Smooth muscle cell (in vitro differentiated cells): ENCODE measurements around the gene KLHL1. TPM values are rescaled to one million over a fixed set of nuclear protein-coding genes. Genes with fewer than 3 reads are reported as not detected.

Experiments used
- DNase-seq: peaks from one replicate; lab custom pipeline; 2025; ENCODE audit not compliant: unreplicated experiment; lab: John Stamatoyannopoulos, UW
- H2AFZ ChIP-seq: fragments of 200-600 bp; sonication (generic); 2 replicates; pipeline ENCODE4 v1.6.0; 2016; ENCODE audit warnings: antibody characterized with exemption, low read depth, mild to moderate bottlenecking
- H3F3A ChIP-seq: fragments of 200-600 bp; sonication (generic); 2 replicates; pipeline ENCODE4 v1.6.0; 2017; ENCODE audit warnings: antibody characterized with exemption, low read depth
- H3K27ac ChIP-seq: fragments of 200-600 bp; sonication (generic); 2 replicates; pipeline ENCODE4 v1.5.1; 2016; ENCODE audit warnings: low read depth, mild to moderate bottlenecking
- H3K27me3 ChIP-seq: fragments of 200-600 bp; sonication (generic); 2 replicates; pipeline ENCODE4 v1.6.1; 2016; ENCODE audit warnings: low read depth, mild to moderate bottlenecking
- H3K36me3 ChIP-seq: fragments of 200-600 bp; sonication (generic); 2 replicates; pipeline ENCODE4 v1.5.1; 2016; ENCODE audit warnings: low read depth
- H3K4me1 ChIP-seq: fragments of 200-600 bp; sonication (generic); 2 replicates; pipeline ENCODE4 v1.5.1; 2016; ENCODE audit warnings: low read depth
- H3K4me2 ChIP-seq: fragments of 200-600 bp; sonication (generic); 2 replicates; pipeline ENCODE4 v1.6.0; 2016; ENCODE audit warnings: mild to moderate bottlenecking
- H3K4me3 ChIP-seq: fragments of 200-600 bp; sonication (generic); 2 replicates; pipeline ENCODE4 v1.5.1; 2016; ENCODE audit warnings: mild to moderate bottlenecking
- H3K79me2 ChIP-seq: fragments of 200-600 bp; sonication (generic); 2 replicates; pipeline ENCODE4 v1.6.0; 2016; ENCODE audit warnings: low read depth, mild to moderate bottlenecking
- H3K9ac ChIP-seq: fragments of 200-600 bp; sonication (generic); 2 replicates; pipeline ENCODE4 v1.6.0; 2016; ENCODE audit warnings: low read depth
- H3K9me3 ChIP-seq: fragments of 200-600 bp; sonication (generic); replicated peaks from 2 replicates; pipeline ENCODE4 v1.5.1; 2016; ENCODE audit warnings: low read depth
- H4K20me1 ChIP-seq: fragments of 200-600 bp; sonication (generic); 2 replicates; pipeline ENCODE4 v1.6.0; 2016; ENCODE audit warnings: low read depth
- CTCF ChIP-seq: fragments of 200-600 bp; sonication (generic); IDR thresholded peaks from 2 replicates; pipeline ENCODE4 v1.5.1; 2017; ENCODE audit warnings: borderline replicate concordance, mild to moderate bottlenecking, antibody characterized with exemption; ENCODE audit not compliant: insufficient read depth, poor library complexity, severe bottlenecking
- WGBS: methylation state at CpG from one replicate; pipeline ENCODE4 v1.1.7; 2016; ENCODE audit warnings: low lambda C conversion rate; 5-methylcytosine and 5-hydroxymethylcytosine counted together
- polyA plus RNA-seq: library from polyadenylated mRNA; unstranded; fragments of >200 nt; fragmentation: Nextera tagmentation; extraction: Ambion mirVana; gene quantifications from 2 replicates; pipeline ENCODE4 v1.2.1, GENCODE V29; 2016
- total RNA-seq: library from RNA; depleted of rRNA; stranded (reverse); fragments of >200 nt; gene quantifications from 2 replicates; pipeline ENCODE4 v1.2.3, GENCODE V29; 2014

The KLHL1 gene
- total and polyA plus RNA-seq, 2 experiments from 2014 or later = not detected

- 91% methylated on average over 3 of the region's 3 CpGs for WGBS
- Histone ChIP-seq H3K27me3 (no peaks in the 10 kb centered on the region), H3K4me3 (no peak overlapping the region), H3K36me3 (no peaks in the 10 kb centered on the region), H3K9ac (no peak overlapping the region), H2AFZ (no peak overlapping the region), H3K79me2 (no peaks in the 10 kb centered on the region), H3K4me2 (no peak overlapping the region), H4K20me1 (no peaks in the 10 kb centered on the region), H3K27ac (no peak overlapping the region), H3K9me3 (no peaks in the 10 kb centered on the region), H3F3A (no peaks in the 10 kb centered on the region), H3K4me1 (no peaks in the 10 kb centered on the region)
- TF ChIP-seq CTCF = no peak
- no peak for DNase-seq
These were observed 85.6 kb downstream of the KLHL1 start for GRCh38 chr13:70022646-70023045.

- DNase-seq = no peak
- H4K20me1 ChIP-seq = no peaks in the 10 kb centered on the region
- H2AFZ ChIP-seq = no peak overlapping the region
- no peaks in the 10 kb centered on the region for H3F3A ChIP-seq
- H3K36me3 ChIP-seq = no peaks in the 10 kb centered on the region
- H3K79me2 ChIP-seq = no peaks in the 10 kb centered on the region
- no peak for TF ChIP-seq CTCF
- H3K4me2 ChIP-seq = no peak overlapping the region
- no peaks in the 10 kb centered on the region for H3K27me3 ChIP-seq
- H3K9ac ChIP-seq = no peak overlapping the region
- H3K9me3 ChIP-seq = no peaks in the 10 kb centered on the region
- no peak overlapping the region for H3K4me3 ChIP-seq
- no peak overlapping the region for H3K27ac ChIP-seq
- 82% methylated on average over 3 of the region's 3 CpGs for WGBS
- no peaks in the 10 kb centered on the region for H3K4me1 ChIP-seq
These were observed 92.1 kb downstream of the KLHL1 start for GRCh38 chr13:70016116-70016515.

- no peak for DNase-seq
- Histone ChIP-seq H4K20me1 (no peaks in the 10 kb centered on the region), H3K27me3 (no peaks in the 10 kb centered on the region), H3K4me1 (no peaks in the 10 kb centered on the region), H2AFZ (no peak overlapping the region), H3K4me2 (no peak overlapping the region), H3K9me3 (no peaks in the 10 kb centered on the region), H3K79me2 (no peaks in the 10 kb centered on the region), H3K9ac (no peak overlapping the region), H3K27ac (no peak overlapping the region), H3K4me3 (no peak overlapping the region), H3F3A (no peaks in the 10 kb centered on the region), H3K36me3 (no peaks in the 10 kb centered on the region)
- TF ChIP-seq CTCF = no peak
These were observed 93.9 kb downstream of the KLHL1 start for GRCh38 chr13:70014337-70014736.

GRCh38 chr13:69999875-70000274 lies 108.4 kb downstream of the KLHL1 start:
- 85% methylated on average over 2 of the region's 2 CpGs for WGBS
- no peaks in the 10 kb centered on the region for H3K27me3 ChIP-seq

More at GRCh38 chr13:69999875-70000274, 108.4 kb downstream of the KLHL1 start:
- H3K27ac ChIP-seq = no peak overlapping the region
- no peaks in the 10 kb centered on the region for H3F3A ChIP-seq
- no peaks in the 10 kb centered on the region for H3K4me1 ChIP-seq
- H3K36me3 ChIP-seq = no peaks in the 10 kb centered on the region
- TF ChIP-seq CTCF = no peak
- H3K79me2 ChIP-seq = no peaks in the 10 kb centered on the region
- H3K4me2 ChIP-seq = no peak overlapping the region
- no peaks in the 10 kb centered on the region for H3K9me3 ChIP-seq
- no peak overlapping the region for H3K4me3 ChIP-seq
- H3K9ac ChIP-seq = no peak overlapping the region
- no peak overlapping the region for H2AFZ ChIP-seq
- H4K20me1 ChIP-seq = no peaks in the 10 kb centered on the region
- DNase-seq = no peak
